Chondrocyte (in vitro differentiated cells): ENCODE measurements around the gene HFE. TPM values are rescaled to one million over a fixed set of nuclear protein-coding genes. Genes with fewer than 3 reads are reported as not detected.
"Not testable (repeated sequence)": the region's sequence is repeated elsewhere in the genome, so short reads cannot be mapped to it uniquely, and the experiment has no call there.

ENCODE experiments used
- DNase-seq: peaks from one replicate; pipeline ENCODE4 v3.0.0; 2021; ENCODE audit warnings: mixed read lengths, low spot score
- H3K27ac Mint-ChIP-seq: one replicate; pipeline ENCODE4 v1.8.0; 2021; ENCODE audit warnings: mild to moderate bottlenecking, moderate library complexity, mixed read lengths; ENCODE audit not compliant: unreplicated experiment
- H3K27me3 Mint-ChIP-seq: 2 replicates; pipeline ENCODE4 v1.8.0; 2021; ENCODE audit warnings: low read depth, mixed read lengths
- H3K36me3 Mint-ChIP-seq: 2 replicates; pipeline ENCODE4 v1.8.0; 2021; ENCODE audit warnings: low read depth, mixed read lengths
- H3K4me1 Mint-ChIP-seq: 2 replicates; pipeline ENCODE4 v1.8.0; 2021; ENCODE audit warnings: low read depth, mild to moderate bottlenecking, mixed read lengths
- H3K4me3 Mint-ChIP-seq: one replicate; pipeline ENCODE4 v1.8.0; 2021; ENCODE audit warnings: mild to moderate bottlenecking, moderate library complexity, mixed read lengths; ENCODE audit not compliant: unreplicated experiment
- H3K9me3 Mint-ChIP-seq: 2 replicates; pipeline ENCODE4 v1.8.0; 2021; ENCODE audit warnings: low read depth, mixed read lengths
- CTCF ChIP-seq: fragments of 200-600 bp; sonication (generic); IDR thresholded peaks from 2 replicates; pipeline ENCODE4 v1.5.0; 2021; ENCODE audit warnings: antibody characterized with exemption, mild to moderate bottlenecking, moderate library complexity
- total RNA-seq: library from RNA; stranded (reverse); gene quantifications from 3 replicates; pipeline ENCODE4 v1.2.1, GENCODE V29; 2021

HFE gene
- total RNA-seq, 1 donor from 2014 or later = 6.1 TPM

GRCh38 chr6:26057899-26058298, 29.3 kb upstream of the HFE start:
- no peaks in the 10 kb centered on the region for H3K36me3 Mint-ChIP-seq
- no peaks in the 10 kb centered on the region for H3K9me3 Mint-ChIP-seq
- no peak overlapping the region for H3K27ac Mint-ChIP-seq
- TF ChIP-seq CTCF = no peak
- no peaks in the 10 kb centered on the region for H3K27me3 Mint-ChIP-seq
- DNase-seq = no peak
- H3K4me3 Mint-ChIP-seq = no peak overlapping the region
- peaks cover 12% of the 10 kb centered on the region for H3K4me1 Mint-ChIP-seq

- H3K27me3 Mint-ChIP-seq, H3K9me3 Mint-ChIP-seq, H3K4me3 Mint-ChIP-seq, H3K36me3 Mint-ChIP-seq, DNase-seq, H3K27ac Mint-ChIP-seq: not testable (repeated sequence)
- peaks cover 12% of the 10 kb centered on the region for H3K4me1 Mint-ChIP-seq
Observed at GRCh38 chr6:26058477-26059033, 28.7 kb upstream of the HFE start.

- DNase-seq = no peak
- no peak for TF ChIP-seq CTCF
- H3K4me1 Mint-ChIP-seq = peaks cover 3% of the 10 kb centered on the region
- H3K27me3 Mint-ChIP-seq = no peaks in the 10 kb centered on the region
- no peaks in the 10 kb centered on the region for H3K36me3 Mint-ChIP-seq
- no peaks in the 10 kb centered on the region for H3K9me3 Mint-ChIP-seq
- no peak overlapping the region for H3K27ac Mint-ChIP-seq
- H3K4me3 Mint-ChIP-seq = no peak overlapping the region
Observed at GRCh38 chr6:26059941-26060340, 27.3 kb upstream of the HFE start.

- H3K27me3 Mint-ChIP-seq = no peaks in the 10 kb centered on the region
- H3K27ac Mint-ChIP-seq = no peak overlapping the region
- no peaks in the 10 kb centered on the region for H3K36me3 Mint-ChIP-seq
- H3K9me3 Mint-ChIP-seq = no peaks in the 10 kb centered on the region
- H3K4me3 Mint-ChIP-seq = no peak overlapping the region
- no peak for DNase-seq
- peak; percentile 88 for TF ChIP-seq CTCF
- H3K4me1 Mint-ChIP-seq = peaks cover 15% of the 10 kb centered on the region
Observed at GRCh38 chr6:26064619-26065257, 22.5 kb upstream of the HFE start.

- DNase-seq = no peak
- Mint-ChIP-seq H3K27me3 (no peaks in the 10 kb centered on the region), H3K4me1 (peaks cover 15% of the 10 kb centered on the region), H3K9me3 (no peaks in the 10 kb centered on the region), H3K27ac (peak overlapping the region; percentile 49), H3K36me3 (no peaks in the 10 kb centered on the region), H3K4me3 (no peak overlapping the region)
- TF ChIP-seq CTCF = peak; percentile 97
Observed at GRCh38 chr6:26065952-26066380, 21.3 kb upstream of the HFE start.

GRCh38 chr6:26067367-26067766, 19.9 kb upstream of the HFE start:
- Mint-ChIP-seq H3K27me3 (no peaks in the 10 kb centered on the region), H3K36me3 (no peaks in the 10 kb centered on the region), H3K27ac (peak overlapping the region; percentile 30), H3K4me1 (peaks cover 15% of the 10 kb centered on the region), H3K9me3 (no peaks in the 10 kb centered on the region), H3K4me3 (no peak overlapping the region)
- DNase-seq = no peak
- TF ChIP-seq CTCF = no peak
